Endothelial cell (in vitro differentiated cells): Measurements from ENCODE around the gene ATP1A4. TPM values are rescaled to one million over a fixed set of nuclear protein-coding genes. Genes with fewer than 3 reads are reported as not detected.

ENCODE experiments used
- DNase-seq: peaks from one replicate; pipeline ENCODE4 v3.0.0; 2021; ENCODE audit warnings: low spot score
- H3K27ac Mint-ChIP-seq: one replicate; pipeline ENCODE4 v1.8.0; 2021; ENCODE audit warnings: mixed read lengths, inconsistent platforms; ENCODE audit not compliant: unreplicated experiment
- H3K27me3 Mint-ChIP-seq: one replicate; pipeline ENCODE4 v1.8.0; 2021; ENCODE audit warnings: mild to moderate bottlenecking, moderate library complexity, mixed read lengths, inconsistent platforms; ENCODE audit not compliant: unreplicated experiment
- H3K36me3 Mint-ChIP-seq: one replicate; pipeline ENCODE4 v1.8.0; 2021; ENCODE audit warnings: mild to moderate bottlenecking, low read depth, mixed read lengths, inconsistent platforms; ENCODE audit not compliant: unreplicated experiment
- H3K4me1 Mint-ChIP-seq: one replicate; pipeline ENCODE4 v1.8.0; 2021; ENCODE audit warnings: mild to moderate bottlenecking, mixed read lengths, inconsistent platforms; ENCODE audit not compliant: unreplicated experiment
- H3K4me3 Mint-ChIP-seq: one replicate; pipeline ENCODE4 v1.8.0; 2021; ENCODE audit warnings: mild to moderate bottlenecking, mixed read lengths, inconsistent platforms; ENCODE audit not compliant: unreplicated experiment
- H3K9me3 Mint-ChIP-seq: one replicate; pipeline ENCODE4 v1.8.0; 2021; ENCODE audit warnings: mixed read lengths, inconsistent platforms; ENCODE audit not compliant: unreplicated experiment
- total RNA-seq: library from RNA; stranded (reverse); fragmentation: NEBNext Ultra II Directional; extraction: Animal tissue kit (Norgen Biotek cat#: 25700); gene quantifications from one replicate; pipeline ENCODE4 v1.2.1, GENCODE V29; 2021; ENCODE audit not compliant: unreplicated experiment
- TF ChIP-seq, protein P1 (sequence below): fragments of 200-600 bp; sonication (generic); IDR thresholded peaks from one replicate; pipeline ENCODE4 v1.5.0; 2021; ENCODE audit warnings: antibody characterized with exemption; ENCODE audit not compliant: unreplicated experiment

The ATP1A4 gene
- total RNA-seq, 1 donor from 2014 or later = not detected

DNA sequence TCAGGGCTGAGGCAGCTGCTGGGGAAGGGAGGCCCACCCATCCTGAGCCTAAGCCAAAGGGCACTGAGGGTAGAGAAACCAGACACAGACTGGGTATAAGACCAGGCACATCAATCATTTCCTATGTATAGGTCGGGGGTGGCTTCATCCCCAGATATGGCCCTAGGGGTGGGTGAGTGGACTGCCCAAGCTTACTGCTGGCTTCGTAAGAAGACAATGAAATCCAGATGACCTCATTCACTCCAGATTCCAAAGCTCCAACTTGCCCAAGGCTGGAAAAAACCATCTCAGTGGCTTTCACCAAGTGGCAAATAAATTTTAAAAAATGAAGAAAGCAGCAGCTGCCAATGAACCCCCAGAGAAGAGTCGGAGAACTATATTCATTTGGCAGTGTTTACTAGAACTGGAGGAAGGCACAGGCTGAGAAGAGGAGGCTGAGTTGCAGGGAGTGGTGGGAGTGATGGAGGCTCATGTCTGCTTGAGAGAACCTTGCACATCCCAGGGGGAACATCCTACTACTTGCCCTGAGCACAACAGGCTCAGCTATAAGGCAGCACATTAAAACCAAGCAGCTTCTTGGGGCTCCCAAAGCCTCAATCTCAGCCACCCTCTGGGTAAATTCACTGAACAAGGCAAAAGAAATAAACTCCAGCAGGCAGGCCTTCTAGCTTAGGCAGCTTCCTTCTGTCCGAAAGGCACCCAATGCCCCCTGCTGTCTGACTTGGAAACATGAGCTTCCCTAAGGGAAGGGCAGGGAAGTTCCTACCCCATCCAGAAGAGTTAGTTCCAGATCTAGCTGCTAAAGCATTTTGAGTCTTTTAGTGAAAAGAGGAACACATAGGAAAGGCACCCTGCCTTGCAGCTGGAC is 67.9 kb downstream of the ATP1A4 start:
- peaks cover 41% of the 10 kb centered on the region for H3K4me1 Mint-ChIP-seq
- TF ChIP-seq, protein P1, sequence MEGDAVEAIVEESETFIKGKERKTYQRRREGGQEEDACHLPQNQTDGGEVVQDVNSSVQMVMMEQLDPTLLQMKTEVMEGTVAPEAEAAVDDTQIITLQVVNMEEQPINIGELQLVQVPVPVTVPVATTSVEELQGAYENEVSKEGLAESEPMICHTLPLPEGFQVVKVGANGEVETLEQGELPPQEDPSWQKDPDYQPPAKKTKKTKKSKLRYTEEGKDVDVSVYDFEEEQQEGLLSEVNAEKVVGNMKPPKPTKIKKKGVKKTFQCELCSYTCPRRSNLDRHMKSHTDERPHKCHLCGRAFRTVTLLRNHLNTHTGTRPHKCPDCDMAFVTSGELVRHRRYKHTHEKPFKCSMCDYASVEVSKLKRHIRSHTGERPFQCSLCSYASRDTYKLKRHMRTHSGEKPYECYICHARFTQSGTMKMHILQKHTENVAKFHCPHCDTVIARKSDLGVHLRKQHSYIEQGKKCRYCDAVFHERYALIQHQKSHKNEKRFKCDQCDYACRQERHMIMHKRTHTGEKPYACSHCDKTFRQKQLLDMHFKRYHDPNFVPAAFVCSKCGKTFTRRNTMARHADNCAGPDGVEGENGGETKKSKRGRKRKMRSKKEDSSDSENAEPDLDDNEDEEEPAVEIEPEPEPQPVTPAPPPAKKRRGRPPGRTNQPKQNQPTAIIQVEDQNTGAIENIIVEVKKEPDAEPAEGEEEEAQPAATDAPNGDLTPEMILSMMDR = no peak
- H3K4me3 Mint-ChIP-seq = peak overlapping the region; percentile 59
- H3K27ac Mint-ChIP-seq = peak overlapping the region; percentile 92
- peak; percentile 57 for DNase-seq
- peaks cover 64% of the 10 kb centered on the region for H3K36me3 Mint-ChIP-seq
- no peaks in the 10 kb centered on the region for H3K9me3 Mint-ChIP-seq
- peaks cover 7% of the 10 kb centered on the region for H3K27me3 Mint-ChIP-seq

DNA sequence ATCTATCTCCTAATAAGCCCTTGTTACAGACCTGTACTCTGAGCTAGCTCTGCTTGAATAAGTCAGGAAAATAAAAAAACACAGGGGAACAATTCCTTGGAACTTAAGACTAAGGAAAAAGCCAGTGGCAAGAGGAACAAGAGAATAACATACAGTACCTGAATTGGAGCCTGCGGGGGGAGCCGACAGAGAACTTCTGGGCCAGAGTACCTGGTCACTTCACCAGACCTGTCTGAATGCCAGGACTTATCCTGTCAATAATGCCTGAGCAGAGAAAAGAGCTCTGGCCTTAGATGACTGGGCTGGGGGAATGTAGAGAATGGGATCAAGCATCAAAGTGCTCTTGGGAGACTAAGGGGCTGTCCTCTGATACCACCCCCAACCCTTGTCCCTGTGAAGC is 68.9 kb downstream of the ATP1A4 start:
- peak overlapping the region; percentile 81 for H3K27ac Mint-ChIP-seq
- H3K36me3 Mint-ChIP-seq = peaks cover 61% of the 10 kb centered on the region
- H3K27me3 Mint-ChIP-seq = peaks cover 6% of the 10 kb centered on the region
- H3K9me3 Mint-ChIP-seq = no peaks in the 10 kb centered on the region
- TF ChIP-seq, protein P1 = no peak
- peak overlapping the region; percentile 43 for H3K4me3 Mint-ChIP-seq
- DNase-seq = no peak
- H3K4me1 Mint-ChIP-seq = peaks cover 31% of the 10 kb centered on the region

DNA sequence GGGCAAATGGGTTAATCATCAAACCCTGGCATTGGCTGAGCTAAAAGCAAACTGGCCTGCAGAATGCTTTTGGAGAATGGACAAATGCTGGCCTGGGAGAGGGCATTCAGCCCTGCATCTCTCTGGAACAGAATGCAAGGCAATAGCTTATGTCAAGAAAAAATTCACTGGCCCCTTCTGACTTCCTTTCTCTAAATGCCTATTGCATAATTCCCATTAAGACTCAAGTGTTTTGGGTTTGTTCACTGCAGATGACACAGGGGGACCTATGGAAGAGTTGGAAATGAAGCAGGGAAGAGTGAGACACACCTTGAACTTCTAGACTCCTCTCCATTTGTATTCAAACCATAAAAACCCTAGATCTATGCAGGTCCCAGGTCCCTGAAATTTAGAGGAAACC is 69.7 kb downstream of the ATP1A4 start:
- Mint-ChIP-seq H3K36me3 (peaks cover 53% of the 10 kb centered on the region), H3K27ac (no peak overlapping the region), H3K4me1 (peaks cover 23% of the 10 kb centered on the region), H3K4me3 (no peak overlapping the region), H3K27me3 (peaks cover 4% of the 10 kb centered on the region), H3K9me3 (no peaks in the 10 kb centered on the region)
- no peak for DNase-seq
- TF ChIP-seq, protein P1 = no peak

DNA sequence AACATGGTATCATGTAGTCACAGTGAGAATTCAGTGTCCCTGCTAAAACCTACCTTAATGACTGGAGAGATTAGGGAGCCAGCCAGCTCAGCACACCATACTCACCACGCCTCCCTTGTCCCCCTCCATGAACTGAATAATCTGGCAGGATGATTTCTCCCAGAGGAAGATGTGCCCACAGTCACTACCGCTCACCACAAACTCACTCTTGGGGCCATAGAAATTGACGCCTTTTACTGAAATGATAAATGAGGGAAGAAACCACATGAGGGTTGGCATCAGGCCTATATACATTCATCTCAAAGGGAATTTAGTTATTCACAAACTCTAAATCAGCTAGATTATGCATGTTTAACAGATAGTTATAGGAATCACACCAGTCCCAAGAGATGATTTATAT is 71.1 kb downstream of the ATP1A4 start:
- H3K27me3 Mint-ChIP-seq = peaks cover 2% of the 10 kb centered on the region
- no peak for DNase-seq

DNA sequence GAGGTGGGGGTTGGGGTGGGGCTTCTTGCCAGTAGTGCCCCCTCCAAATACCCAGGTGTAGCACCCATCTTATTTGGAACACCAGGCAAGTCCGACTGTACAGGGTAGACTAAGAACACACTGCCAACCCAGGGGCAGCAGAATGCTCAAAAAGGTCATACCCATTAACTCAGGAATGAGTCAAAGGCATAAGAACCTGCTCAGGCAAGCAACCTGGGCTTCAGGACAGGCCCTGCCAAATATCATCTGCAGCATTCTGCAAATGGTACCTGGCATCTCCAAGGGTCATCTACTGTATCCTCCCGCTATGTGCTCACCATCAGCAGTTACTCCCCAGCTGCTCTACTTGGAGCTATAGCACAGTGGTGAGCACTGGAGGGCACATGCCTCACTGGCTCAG is 73.2 kb downstream of the ATP1A4 start:
- Mint-ChIP-seq H3K36me3 (peaks cover 41% of the 10 kb centered on the region), H3K9me3 (no peaks in the 10 kb centered on the region), H3K27me3 (no peaks in the 10 kb centered on the region), H3K4me1 (no peaks in the 10 kb centered on the region), H3K4me3 (no peak overlapping the region), H3K27ac (no peak overlapping the region)
- DNase-seq = no peak
- TF ChIP-seq, protein P1 = no peak

More for the DNA sequence above, 71.1 kb downstream of the ATP1A4 start:
- TF ChIP-seq, protein P1 = no peak
- Mint-ChIP-seq H3K27ac (no peak overlapping the region), H3K4me1 (peaks cover 12% of the 10 kb centered on the region), H3K9me3 (no peaks in the 10 kb centered on the region), H3K4me3 (no peak overlapping the region), H3K36me3 (peaks cover 44% of the 10 kb centered on the region)
